G401.6 (cell line): ENCODE measurements around the gene SLC25A45.
A peak's percentile ranks its signal among the peaks of the same experiment; 100 is the strongest.

Experiments used
- FAIRE-seq: peaks from 2 replicates; lab custom pipeline; 2012; peaks lifted over from hg19 to GRCh38; lab: Jason Lieb, UNC

The SLC25A45 gene

GRCh38 chr11:65382033-65382803 lies at the start of gene SLC25A45:
TSS of gene SLC25A45 (minus strand) at chr11:65382646. CDS start at chr11:65381951, 695 bp downstream.
- FAIRE-seq = no peak

- FAIRE-seq = no peak
These were observed 49.1 kb upstream of the SLC25A45 start for GRCh38 chr11:65431451-65432099.

- peak; percentile 65 for FAIRE-seq
These were observed 48.2 kb upstream of the SLC25A45 start for GRCh38 chr11:65430406-65431217.

- FAIRE-seq = peak; percentile 73
These were observed 47.4 kb upstream of the SLC25A45 start for GRCh38 chr11:65429724-65430405.

- FAIRE-seq = peak; percentile 93
These were observed 46.7 kb upstream of the SLC25A45 start for GRCh38 chr11:65429068-65429681.

- FAIRE-seq = no peak
These were observed 46.2 kb upstream of the SLC25A45 start for GRCh38 chr11:65428578-65429067.

GRCh38 chr11:65427691-65428577 lies 45.5 kb upstream of the SLC25A45 start:
- no peak for FAIRE-seq

- no peak for FAIRE-seq
These were observed 44.6 kb upstream of the SLC25A45 start for GRCh38 chr11:65426839-65427690.

- no peak for FAIRE-seq
These were observed 43.8 kb upstream of the SLC25A45 start for GRCh38 chr11:65425971-65426838.

GRCh38 chr11:65425105-65425970 lies 42.9 kb upstream of the SLC25A45 start:
- no peak for FAIRE-seq

GRCh38 chr11:65424205-65425104 lies 42.0 kb upstream of the SLC25A45 start:
- FAIRE-seq = no peak

GRCh38 chr11:65423516-65424204 lies 41.2 kb upstream of the SLC25A45 start:
- FAIRE-seq = no peak

- FAIRE-seq = no peak
These were observed 40.4 kb upstream of the SLC25A45 start, which contains the start of gene NEAT1 for GRCh38 chr11:65422633-65423515. TSS of gene NEAT1 (plus strand) at chr11:65422798.

- FAIRE-seq = no peak
These were observed 39.6 kb upstream of the SLC25A45 start for GRCh38 chr11:65421794-65422632.
